GM23338 (cell line): ENCODE results near the gene CNIH3.

Experiments
- EZH2 ChIP-seq: fragments of 200-600 bp; sonication (generic); IDR thresholded peaks from one replicate; pipeline ENCODE4 v1.8.0; 2017; ENCODE audit warnings: antibody characterized with exemption, mild to moderate bottlenecking, low read depth; ENCODE audit not compliant: unreplicated experiment
- JUNB ChIP-seq: IDR thresholded peaks from one replicate; pipeline ENCODE4 v1.6.1; 2016; ENCODE audit warnings: antibody characterized with exemption; ENCODE audit not compliant: unreplicated experiment
- REST ChIP-seq: IDR thresholded peaks from one replicate; pipeline ENCODE4 v1.6.1; 2018; ENCODE audit warnings: antibody characterized with exemption; ENCODE audit not compliant: unreplicated experiment
- TF ChIP-seq, protein P1 (sequence below), 2 experiments: fragments of 200-600 bp in 1 of 2; sonication (generic) in 1 of 2; conservative IDR thresholded peaks; 2 replicates each; pipeline versions ENCODE4 v1.5.1 to v1.6.1; 2016 to 2017; ENCODE audit warnings: antibody characterized with exemption in 2 of 2, low read depth in 2 of 2, mild to moderate bottlenecking in 2 of 2, moderate library complexity in 1 of 2

GRCh38 chr1:224592636-224593582 lies 23.2 kb upstream of the CNIH3 start:
- TF ChIP-seq, protein P1, sequence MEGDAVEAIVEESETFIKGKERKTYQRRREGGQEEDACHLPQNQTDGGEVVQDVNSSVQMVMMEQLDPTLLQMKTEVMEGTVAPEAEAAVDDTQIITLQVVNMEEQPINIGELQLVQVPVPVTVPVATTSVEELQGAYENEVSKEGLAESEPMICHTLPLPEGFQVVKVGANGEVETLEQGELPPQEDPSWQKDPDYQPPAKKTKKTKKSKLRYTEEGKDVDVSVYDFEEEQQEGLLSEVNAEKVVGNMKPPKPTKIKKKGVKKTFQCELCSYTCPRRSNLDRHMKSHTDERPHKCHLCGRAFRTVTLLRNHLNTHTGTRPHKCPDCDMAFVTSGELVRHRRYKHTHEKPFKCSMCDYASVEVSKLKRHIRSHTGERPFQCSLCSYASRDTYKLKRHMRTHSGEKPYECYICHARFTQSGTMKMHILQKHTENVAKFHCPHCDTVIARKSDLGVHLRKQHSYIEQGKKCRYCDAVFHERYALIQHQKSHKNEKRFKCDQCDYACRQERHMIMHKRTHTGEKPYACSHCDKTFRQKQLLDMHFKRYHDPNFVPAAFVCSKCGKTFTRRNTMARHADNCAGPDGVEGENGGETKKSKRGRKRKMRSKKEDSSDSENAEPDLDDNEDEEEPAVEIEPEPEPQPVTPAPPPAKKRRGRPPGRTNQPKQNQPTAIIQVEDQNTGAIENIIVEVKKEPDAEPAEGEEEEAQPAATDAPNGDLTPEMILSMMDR (conservative IDR thresholded peaks at IDR 0.05; ENCODE audit: low read depth in 2 of 2), result no peak
- TF ChIP-seq JUNB (no peak), REST (no peak), EZH2 (no peak)
